A172 (cell line): Measurements from ENCODE around the gene KATNBL1. TPM values are rescaled to one million over a fixed set of nuclear protein-coding genes. Genes with fewer than 3 reads are reported as not detected.
A peak's percentile ranks its signal among the peaks of the same experiment; 100 is the strongest.

Experiments
- DNase-seq: peaks from one replicate; pipeline ENCODE4 v3.0.0-alpha.2; 2015; ENCODE audit warnings: low spot score
- total RNA-seq: library from RNA; depleted of rRNA; stranded (reverse); fragments of >200 nt; shearing (Covaris generic); gene quantifications from 2 replicates; pipeline ENCODE4 v1.2.3, GENCODE V29; 2014; rRNA removed

The KATNBL1 gene, protein sequence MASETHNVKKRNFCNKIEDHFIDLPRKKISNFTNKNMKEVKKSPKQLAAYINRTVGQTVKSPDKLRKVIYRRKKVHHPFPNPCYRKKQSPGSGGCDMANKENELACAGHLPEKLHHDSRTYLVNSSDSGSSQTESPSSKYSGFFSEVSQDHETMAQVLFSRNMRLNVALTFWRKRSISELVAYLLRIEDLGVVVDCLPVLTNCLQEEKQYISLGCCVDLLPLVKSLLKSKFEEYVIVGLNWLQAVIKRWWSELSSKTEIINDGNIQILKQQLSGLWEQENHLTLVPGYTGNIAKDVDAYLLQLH
- 48.9 and 49.8 TPM in 2 replicates for total RNA-seq

DNA sequence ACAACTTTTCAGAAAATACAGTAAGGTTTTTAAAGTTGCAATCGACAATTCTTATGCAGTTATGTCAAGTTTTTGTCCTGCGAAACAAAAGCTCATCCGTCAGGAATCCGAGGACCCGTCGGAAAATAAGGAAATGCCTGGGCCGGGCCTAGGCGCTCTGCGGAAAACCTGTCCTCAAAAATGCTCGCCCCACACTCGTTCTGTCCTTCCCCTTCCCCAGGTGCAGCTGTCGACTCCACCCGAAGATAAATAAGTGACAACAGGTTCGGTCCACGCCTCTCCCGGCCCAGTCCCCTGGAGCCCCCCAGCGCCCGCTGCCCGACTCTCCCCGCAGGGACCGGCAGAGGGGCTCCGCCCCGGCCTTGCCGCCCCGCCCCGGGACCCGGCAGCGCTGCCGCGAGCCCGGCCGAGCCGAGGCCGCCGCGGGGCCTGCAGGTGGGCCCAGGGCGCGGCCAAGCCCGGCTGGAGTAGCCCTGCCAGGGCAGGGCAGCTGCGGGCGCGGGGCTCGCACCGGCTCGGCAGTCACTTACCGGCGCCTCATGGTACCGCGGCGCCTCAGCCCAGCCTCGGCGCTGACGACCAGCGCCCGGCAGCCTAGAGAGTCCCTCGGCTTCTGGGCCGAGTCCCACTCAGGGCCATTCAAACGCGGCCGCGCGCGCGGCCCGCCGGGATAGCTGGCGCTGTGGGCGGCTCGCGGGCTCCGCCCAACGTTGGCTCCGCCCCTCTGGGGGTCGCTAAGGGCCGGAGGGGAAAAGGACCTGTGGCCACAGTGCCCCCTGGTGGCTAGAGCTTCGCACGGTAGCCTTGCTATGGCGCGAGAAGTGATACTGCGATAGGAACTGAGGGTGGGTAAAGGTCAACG, at the start of gene KATNBL1:
KATNBL1 (minus strand) TSS at position 676 of the 862 bp plus-strand sequence. CDS start 46,420 bp downstream, outside the sequence.
- DNase-seq, result peak; percentile 84

DNA sequence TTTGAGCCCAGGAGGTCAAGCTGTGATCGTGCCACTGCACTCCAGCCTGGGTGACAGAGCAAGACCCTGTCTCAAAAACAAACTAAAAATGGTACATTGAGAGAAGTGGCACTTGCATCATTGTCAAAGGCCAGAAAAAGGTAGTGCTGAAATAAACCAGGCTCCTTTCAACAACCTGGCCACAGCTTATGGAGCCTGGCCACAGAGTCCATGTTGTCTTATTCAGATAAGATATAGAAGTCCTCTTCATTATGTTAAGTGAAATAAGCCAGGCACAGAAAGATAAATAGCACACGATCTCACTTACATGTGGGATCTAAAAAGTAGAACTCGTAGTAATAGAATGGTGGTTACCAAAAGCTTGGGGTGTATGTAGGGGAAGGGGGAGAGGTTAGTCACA, 49.7 kb upstream of the KATNBL1 start:
- DNase-seq, result no peak

DNA sequence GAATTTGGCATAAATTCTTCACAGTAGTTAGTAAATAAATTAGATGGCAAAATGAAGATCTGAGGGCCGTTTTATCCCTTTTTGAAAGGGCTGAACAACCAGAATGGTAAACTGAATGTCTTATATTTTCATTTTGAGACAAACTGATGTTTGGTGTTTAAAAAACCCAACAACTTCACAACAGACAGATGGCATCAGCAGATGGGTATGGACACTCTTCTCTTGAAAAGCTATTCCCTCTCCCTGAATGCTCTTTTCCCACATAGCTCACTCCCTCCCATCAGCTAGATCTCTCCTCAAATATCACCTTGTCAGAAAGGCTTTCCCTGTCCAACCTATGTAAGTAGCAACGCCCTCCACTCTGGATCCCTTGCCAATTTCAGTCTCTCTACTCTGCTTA, 48.3 kb upstream of the KATNBL1 start:
- DNase-seq, result no peak

DNA sequence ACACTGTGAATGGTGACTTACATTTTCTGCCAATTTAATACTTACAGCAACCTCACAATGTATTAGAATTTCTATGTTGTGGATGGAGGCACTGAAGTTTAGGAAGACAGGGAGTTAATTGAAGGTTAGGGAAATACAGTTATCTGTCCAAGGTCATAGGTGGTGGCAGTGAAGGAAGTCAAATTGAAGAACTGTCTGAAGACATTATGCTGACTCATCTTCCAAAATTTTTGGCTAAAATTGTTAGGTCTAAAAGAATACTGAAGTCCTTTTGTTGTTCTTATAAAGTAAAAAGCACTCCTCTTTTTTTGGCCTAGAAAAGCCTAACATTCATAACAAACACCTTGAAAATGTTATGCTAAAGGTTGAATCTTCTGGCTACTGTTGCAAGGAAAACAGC, 42.6 kb upstream of the KATNBL1 start:
- no peak for DNase-seq

DNA sequence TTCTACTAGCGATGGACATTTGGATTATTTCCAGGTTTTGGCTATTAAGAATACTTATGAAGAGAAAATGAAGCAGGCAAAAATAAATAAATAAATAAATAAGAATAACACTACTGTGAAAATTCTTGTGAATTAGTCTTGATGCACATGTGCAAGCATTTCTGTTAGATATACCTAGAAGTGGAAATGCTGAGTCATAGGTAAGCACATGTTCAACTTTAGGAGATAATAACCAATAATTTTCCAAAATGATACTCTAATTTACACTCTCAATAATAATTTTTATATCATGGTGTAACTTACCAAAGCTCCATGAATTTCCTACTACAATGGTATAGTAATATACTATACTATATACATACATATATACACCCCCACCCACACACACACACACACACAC, 38.3 kb upstream of the KATNBL1 start:
- DNase-seq, result no peak

DNA sequence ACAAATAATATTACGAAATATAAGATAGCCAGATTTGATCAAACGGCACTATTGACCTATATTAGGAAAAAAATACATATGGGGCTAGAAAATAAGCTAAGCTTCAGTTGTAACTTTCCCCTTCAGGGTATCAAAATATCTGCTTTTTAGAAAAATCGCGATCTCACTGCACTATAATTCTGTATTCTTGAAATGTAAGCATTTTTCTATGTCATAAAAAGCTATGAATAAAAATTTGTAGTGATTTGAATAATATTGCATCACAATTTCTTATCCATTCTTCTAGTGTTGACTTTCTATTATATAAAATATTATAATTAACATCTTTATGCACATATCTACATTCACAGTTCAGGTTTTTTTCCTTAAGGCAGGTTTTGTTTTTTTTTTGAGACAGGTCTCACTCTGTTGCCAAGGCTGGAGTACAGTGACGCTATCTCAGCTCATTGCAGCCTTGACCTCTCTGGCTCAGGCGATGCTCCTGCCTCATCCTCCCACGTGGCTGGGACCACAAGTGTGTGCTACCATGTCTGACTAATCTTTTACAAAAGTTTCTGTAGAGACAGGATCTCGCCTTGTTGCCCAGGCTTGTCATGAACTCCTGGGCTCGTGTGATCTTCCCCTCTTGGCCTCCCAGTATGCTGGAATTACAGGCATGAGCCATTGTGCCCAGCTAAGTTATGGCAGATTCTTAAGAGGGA, 36.5 kb upstream of the KATNBL1 start:
- DNase-seq, result no peak

DNA sequence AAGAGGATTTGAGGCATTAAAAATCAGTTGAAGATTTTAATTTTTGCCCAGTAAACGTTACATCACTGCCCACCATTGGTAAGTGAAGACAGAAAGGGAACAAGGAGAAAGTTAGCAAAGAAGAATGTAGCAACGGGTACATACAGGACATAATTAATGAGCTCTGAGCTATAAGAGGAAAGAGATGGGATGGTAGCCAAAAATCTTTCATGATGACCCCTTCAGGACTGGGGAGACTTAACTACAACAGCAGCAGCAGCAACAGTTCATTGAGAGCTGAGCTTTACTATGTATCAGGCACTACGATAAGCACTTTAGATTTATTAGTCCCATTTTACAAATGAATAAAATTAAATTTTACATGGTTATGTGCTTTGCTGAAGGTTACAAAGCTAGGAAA, 33.3 kb upstream of the KATNBL1 start:
- no peak for DNase-seq

DNA sequence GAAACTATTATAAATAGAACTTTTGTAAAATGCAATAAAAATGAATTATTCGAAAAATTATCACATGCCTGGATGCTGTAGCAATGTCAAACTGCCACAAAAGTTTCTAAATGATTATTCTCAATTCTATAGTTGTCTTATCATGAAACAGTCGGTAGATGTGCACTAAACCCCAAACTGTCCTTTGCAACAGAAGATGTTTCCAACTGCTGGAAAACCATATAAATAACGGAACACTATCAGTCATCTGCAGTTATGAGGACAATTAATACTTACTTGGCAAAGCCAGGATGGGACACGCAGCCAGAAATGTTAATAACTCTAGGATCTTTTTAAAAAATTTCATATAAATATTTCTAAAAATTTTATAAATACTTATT, 32.4 kb upstream of the KATNBL1 start:
- no peak for DNase-seq

DNA sequence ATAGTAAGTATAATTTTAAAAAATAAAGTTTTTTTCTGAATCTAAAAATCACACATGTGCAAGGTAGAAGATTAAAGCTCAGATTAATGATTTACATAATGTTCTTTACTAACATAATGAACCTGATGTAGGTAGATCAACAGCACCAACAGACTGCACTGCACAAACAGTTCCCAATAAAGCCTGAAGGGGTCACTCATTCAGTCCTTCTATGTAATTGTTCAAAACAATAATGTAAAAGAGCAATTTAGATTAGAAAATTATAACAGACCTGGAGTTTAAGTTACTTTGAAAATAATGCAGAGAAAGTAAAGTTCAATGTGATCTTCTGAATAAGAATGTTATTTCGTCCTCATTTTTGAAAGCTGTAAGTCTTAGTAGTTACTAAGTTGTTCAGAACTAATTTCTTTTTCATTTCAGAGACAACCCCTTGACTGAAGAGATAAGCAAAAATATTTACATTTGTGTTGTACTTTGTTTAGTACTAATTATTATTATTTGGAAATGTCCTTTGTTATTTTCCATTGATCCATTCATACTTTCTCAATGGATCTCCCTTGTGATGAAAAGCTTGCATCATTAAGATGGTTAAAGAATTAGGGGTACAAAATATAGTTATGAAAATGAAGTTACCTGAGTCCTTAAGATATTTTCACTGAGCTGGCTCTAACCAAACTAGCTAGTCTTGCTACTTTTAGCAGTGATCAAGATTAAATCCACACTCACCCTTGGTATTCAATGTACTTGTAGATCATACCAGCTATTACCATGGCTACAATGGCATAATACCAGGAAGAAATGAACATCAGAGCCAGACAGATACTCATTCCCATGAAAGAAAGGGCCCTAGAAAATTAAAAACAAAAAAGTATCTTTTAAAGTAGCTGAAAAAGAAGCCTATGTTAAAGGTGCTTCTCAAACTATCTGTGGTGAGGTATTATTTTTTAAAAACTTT, 31.8 kb upstream of the KATNBL1 start:
- peak; percentile 46 for DNase-seq

DNA sequence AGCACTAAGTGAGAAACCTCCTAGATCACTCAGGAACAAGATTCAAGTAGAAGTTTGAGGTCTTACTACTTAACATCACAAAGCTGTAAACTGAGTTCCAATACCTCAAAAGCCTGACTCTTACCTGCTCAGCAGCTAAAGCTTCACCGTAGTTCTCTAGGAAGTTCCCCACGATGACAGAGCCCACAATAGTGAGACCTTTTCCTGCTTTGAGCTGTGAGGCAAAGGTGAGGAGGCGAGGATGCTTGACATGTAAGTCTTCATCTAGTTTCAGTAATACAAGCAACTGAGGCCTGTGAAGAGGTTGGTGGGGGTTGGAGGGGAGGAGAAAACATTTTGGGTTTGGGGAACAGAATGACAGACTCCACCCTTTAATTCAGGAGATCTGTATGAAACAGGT, 30.6 kb upstream of the KATNBL1 start:
- DNase-seq, result no peak

DNA sequence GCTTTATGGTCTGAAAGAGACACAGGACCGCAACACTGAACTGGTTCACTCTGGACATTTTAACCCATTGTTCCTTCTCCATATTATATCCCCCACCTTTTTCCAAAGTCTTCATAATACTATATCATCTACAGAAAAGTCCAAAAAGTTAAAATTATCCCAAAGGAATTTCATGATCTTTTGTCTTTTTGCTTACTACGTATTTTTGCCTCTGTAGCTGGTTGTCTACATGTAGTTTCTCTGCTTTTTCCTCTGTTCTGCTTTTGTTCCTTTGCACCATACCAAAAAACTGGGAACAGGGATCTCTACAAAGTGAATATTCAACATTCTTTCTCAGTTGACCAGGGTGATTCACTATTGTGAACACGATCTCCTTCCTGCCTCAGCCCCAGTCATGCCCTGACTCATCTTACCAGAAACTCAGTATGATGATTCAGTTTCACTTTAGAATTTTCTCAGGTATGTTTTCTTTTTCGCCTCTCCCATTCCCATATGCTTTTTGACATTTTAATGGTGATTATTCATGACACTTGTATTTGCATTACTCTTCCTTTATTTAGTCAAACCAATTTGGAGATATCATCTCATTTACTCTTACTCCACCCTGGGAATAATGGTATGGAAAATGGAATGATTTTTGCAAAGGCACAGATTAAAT, 29.4 kb upstream of the KATNBL1 start:
- peak; percentile 90 for DNase-seq

DNA sequence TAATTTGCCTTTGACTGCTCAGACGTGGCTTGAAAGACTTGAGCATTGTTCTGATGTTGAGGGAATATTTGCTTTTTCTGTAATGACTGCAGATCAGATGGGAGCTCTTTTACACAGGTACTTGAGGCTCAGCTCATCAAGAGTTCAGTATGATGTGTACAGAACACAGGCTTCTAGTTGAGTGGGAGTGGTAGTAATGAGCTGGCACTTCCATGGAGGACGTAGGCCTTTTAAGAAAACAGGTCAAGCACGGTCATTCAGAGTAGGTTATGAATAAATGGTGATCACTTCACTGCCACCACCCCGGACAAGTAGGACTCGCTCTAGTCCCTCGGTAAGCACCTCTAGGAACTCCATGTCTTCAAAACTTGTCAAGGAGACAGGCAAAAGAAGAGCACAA, 23.7 kb upstream of the KATNBL1 start:
- no peak for DNase-seq

DNA sequence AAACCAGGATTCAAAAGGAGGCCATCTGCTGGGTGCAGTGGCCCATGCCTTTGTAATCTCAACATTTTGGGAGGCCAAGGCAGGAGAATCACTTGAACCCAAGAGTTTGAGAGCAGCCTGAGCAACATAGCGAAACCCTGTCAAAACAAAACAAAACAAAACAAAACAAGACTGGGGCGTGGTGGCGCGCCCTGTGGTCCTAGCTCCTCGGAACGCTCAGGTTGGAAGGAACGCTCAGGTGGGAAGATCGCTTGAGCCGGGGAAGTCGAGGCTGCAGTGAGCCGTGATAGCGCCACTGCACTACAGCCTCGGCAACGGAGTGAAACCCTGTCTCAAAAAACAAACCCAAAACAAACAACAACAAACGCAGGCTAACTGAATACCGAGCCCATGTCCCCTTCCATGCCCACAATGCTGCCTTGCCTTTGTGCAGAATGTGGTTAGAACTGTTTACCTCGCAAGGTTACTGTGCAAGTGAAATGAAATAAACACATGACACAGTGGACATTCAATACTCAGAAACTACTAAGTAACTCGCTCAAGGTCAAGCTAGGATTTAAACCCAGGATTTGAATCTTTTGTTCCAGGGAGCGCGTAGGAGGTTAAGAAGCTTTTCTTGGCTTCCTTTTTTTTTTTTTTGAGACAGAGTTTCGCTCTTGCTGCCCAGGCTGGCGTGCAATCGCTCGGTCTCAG, 14.2 kb upstream of the KATNBL1 start:
- peak; percentile 7 for DNase-seq

DNA sequence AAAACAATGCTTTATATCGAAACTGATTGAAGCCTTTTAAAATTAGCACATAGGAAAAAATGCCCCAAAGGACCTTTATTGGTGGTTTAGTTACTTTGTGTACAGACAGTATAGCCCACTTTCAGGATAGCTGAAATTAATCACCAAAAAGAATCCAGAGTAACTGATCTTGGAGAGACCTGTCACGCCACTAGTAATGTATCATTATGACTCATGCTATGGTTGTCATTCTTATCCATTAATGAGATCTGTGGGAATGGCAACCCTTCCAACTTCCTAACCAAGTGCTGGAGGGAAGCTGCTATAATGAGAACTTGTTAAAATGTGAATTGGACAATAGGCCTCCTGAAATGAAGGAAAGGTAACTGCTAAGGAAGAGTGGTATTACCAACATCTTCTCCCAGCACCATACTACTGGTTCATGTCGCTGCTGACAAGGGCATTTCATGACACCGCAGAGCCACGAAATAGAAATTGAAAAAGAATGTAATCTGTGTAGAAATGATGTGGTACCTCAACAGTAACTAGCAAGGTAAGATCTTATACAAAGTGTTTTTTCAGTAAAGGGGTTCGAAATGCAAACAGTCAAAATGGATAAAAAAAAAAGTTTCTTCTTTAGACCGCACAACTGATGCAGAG, 7.8 kb upstream of the KATNBL1 start:
- DNase-seq, result peak; percentile 88

DNA sequence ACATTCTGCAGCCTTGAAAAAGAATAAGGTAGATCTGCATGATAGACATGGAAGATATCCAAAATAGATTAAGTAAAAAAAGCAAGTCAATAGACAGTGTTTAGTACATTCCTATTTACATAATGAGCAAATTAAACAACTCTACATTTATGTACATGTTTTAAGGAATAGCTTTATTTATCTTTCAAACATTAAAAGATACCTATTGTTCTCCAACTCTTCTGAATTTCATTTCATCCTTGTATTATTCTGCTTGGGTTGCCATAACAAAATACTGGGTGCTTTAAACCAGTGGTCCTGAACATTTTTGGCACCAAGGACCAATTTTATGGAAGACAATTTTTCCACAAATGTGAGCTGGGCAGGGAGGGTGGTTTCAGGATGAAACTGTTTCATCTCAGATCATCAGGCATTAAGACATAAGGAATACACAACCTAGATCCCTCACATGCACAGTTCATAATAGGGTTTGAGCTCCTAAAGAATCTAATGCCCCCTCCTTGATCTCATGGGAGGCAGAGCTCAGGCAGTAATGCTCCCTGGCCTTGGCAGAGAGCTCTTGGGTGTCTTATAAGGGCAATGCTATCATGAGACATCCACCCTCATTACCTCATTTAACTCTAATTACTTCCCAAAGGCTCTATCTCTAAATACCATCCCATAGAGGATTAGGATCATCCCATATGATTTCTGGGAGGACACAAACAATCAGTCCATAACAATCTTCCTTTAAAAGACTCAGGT, 6.8 kb upstream of the KATNBL1 start:
- DNase-seq, result no peak

DNA sequence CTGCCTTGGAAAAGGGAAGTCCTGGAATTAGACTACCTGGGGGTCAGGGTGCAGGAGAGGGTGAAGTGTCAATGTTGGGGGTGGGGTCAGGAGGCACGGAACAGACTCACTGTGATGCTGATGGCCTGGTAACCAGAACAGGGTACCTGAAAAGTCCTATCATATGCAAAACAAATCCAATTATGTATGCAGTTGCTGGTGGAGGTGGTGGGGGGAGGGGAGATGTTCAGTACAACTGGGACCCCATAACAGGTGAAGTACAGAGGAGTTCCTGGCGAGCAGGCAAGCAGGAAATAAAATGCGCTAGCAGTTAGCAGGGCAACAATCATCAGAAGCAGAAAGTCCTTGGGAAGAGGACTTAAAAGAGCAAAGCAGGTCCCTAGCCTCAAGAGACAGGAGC, 4.2 kb upstream of the KATNBL1 start:
- no peak for DNase-seq

DNA sequence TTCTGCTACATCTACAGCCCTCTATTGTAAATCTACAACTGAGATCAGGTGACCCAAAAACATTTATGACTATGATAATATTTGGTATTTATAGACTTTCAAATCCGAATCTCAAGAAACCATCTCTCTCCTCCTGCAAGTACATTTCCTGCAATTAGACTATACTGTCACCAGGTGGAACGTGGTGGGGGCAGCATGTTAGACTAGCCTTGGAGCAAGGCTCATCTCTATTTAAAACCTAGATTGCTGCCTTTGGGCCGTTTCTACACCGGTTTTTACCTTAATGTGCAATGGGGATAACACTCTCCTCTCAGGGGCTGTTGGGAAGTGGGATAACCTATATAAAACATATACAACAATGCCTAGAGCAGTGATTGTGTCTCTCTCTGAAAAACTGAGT, 3.8 kb upstream of the KATNBL1 start:
- DNase-seq, result no peak

DNA sequence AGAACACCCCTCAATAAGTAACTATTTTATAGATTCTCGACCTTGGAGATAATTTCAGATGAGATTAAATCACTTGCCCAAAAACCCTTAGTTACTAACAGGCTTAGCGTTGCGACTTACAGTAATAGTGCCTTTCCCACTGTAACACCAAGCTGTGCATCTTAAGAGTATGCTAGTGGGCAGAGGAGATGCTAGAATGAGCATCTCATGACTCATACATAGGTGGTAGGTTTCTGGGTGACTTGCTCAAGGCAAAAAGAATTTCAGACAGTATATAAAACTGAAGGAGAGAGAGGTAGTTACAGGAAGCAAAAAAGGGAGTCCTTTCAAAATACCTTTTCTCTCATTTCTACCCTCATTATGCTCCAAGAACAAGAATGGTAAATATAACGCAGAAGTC, 3.9 kb downstream of the KATNBL1 start:
- DNase-seq, result peak; percentile 35

DNA sequence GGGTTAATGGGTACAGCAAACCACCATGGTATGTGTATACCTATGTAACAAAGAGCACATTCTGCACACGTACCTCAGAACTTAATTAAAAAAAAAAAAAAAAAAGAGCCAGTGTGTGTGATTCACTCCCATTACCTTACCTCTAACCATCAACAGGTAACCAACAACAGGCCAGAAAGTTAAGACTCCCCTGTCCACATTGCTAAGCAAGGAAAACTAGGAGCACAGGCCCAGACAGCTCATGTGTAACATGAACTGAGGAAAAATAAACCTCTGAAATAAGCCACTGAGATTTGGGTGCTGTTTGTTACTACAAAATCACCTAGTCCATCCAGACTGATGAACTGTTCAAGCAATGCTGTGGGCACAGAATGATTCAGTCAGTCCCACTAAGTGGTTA, 6.0 kb downstream of the KATNBL1 start:
- no peak for DNase-seq
